ENCODE measurements around the gene NPM1. TPM values are rescaled to one million over a fixed set of nuclear protein-coding genes. Genes with fewer than 3 reads are reported as not detected.

Gene NPM1
- total RNA-seq, 1 experiment from 2014 or later: 3,122 TPM

GRCh38 chr5:171455522-171455921 lies 67.9 kb downstream of the NPM1 start:
- no peak overlapping the region for H3K56ac ChIP-seq (ENCODE audit: insufficient read length, low read depth, low read length)
- no peaks in the 10 kb centered on the region for H3K9me3 ChIP-seq (ENCODE audit: control insufficient read depth, low read depth, low read length)
- peaks cover 2% of the 10 kb centered on the region; the same call in 1 of the 2 replicates for H3K4me1 ChIP-seq (ENCODE audit: insufficient read depth, low read length)
- H2AK5ac ChIP-seq (ENCODE audit: insufficient read length, low read length): no peak overlapping the region
- H2BK20ac ChIP-seq (ENCODE audit: low read depth, low read length, poor library complexity, severe bottlenecking): no peak overlapping the region
- H3K18ac ChIP-seq (ENCODE audit: insufficient read length, low read depth, low read length): no peak overlapping the region
- no peak for DNase-seq
- no peak overlapping the region for H3K4me2 ChIP-seq (ENCODE audit: insufficient read depth, insufficient read length, low read length)
- peaks cover 23 to 35% of the 10 kb centered on the region in 2 experiments for H3K4me1 Mint-ChIP-seq
- no CpG with 5 or more reads among the region's 2 CpGs for WGBS (ENCODE audit: extremely low coverage, insufficient read length, low lambda C conversion rate)
- no peak overlapping the region for H2BK15ac ChIP-seq (ENCODE audit: low read depth, low read length)
- H3K36me3 Mint-ChIP-seq (ENCODE audit: insufficient read depth in 1 of 3, low read depth in 3 of 3): no peaks in the 10 kb centered on the region
- peaks cover 22% of the 10 kb centered on the region for H3K27me3 Mint-ChIP-seq (ENCODE audit: low read depth)
- H3K4ac ChIP-seq (ENCODE audit: low read depth, low read length): no peak overlapping the region
- no peak overlapping the region for H2BK5ac ChIP-seq (ENCODE audit: insufficient read length, low read length)
- H4K5ac ChIP-seq (ENCODE audit: insufficient read length, low read depth, low read length): no peak overlapping the region
- H3T11ph ChIP-seq (ENCODE audit: low read length): no peak overlapping the region
- H3K23me2 ChIP-seq (ENCODE audit: insufficient read length, low read depth, low read length, poor library complexity, severe bottlenecking): no peaks in the 10 kb centered on the region
- H3K23ac ChIP-seq (ENCODE audit: insufficient read length, low read depth, low read length): no peak overlapping the region
- H4K91ac ChIP-seq (ENCODE audit: insufficient read length, low read depth, low read length): no peak overlapping the region
- H4K20me1 ChIP-seq (ENCODE audit: control insufficient read depth, insufficient read depth, insufficient read length): no peaks in the 10 kb centered on the region
- H3K9ac ChIP-seq (ENCODE audit: extremely low read depth, insufficient read length, low read length): no peak overlapping the region
- no peaks in the 10 kb centered on the region for H3K79me2 ChIP-seq (ENCODE audit: insufficient read depth, low read length)
- H3K27me3 ChIP-seq (ENCODE audit: insufficient read depth, low read length): no peaks in the 10 kb centered on the region
- H3K27ac ChIP-seq (ENCODE audit: insufficient read length, low read depth, low read length): no peak overlapping the region
- H3K9me3 Mint-ChIP-seq: no peaks in the 10 kb centered on the region
- H3K27ac Mint-ChIP-seq: no peak overlapping the region
- no peak for TF ChIP-seq CTCF (conservative IDR thresholded peaks at IDR 0.05)
- H3K79me1 ChIP-seq (ENCODE audit: insufficient read depth, low read depth, low read length, poor library complexity, severe bottlenecking): no peaks in the 10 kb centered on the region
- no peak overlapping the region for H3K14ac ChIP-seq (ENCODE audit: insufficient read depth, low read length)
- no peak overlapping the region for H2BK12ac ChIP-seq (ENCODE audit: insufficient read length, low read depth, low read length)
- no peak overlapping the region for H2BK120ac ChIP-seq (ENCODE audit: low read depth, low read length, poor library complexity, severe bottlenecking)
- H2AFZ ChIP-seq (ENCODE audit: low read length): no peak overlapping the region
- H3K4me3 Mint-ChIP-seq: no peak overlapping the region
- H4K8ac ChIP-seq (replicated peaks; ENCODE audit: insufficient read length, low read depth, low read length): no peak overlapping the region
